Colonic mucosa (tissue), 4 donors: ENCODE measurements around the gene SRSF8. TPM values are rescaled to one million over a fixed set of nuclear protein-coding genes. Genes with fewer than 3 reads are reported as not detected.
A peak's percentile ranks its signal among the peaks of the same experiment; 100 is the strongest.
"Not testable (repeated sequence)": the region's sequence is repeated elsewhere in the genome, so short reads cannot be mapped to it uniquely, and the experiment has no call there.

Source experiments
- DNase-seq: peaks from one replicate; pipeline ENCODE4 v3.0.0-alpha.2; 2020
- H3K27ac ChIP-seq: fragments of 200-600 bp; one replicate; pipeline ENCODE4 v1.8.0; 2021
- H3K27me3 ChIP-seq: fragments of 200-600 bp; one replicate; pipeline ENCODE4 v1.8.0; 2021
- H3K36me3 ChIP-seq: fragments of 200-600 bp; one replicate; pipeline ENCODE4 v1.8.0; 2021
- H3K4me1 ChIP-seq: fragments of 200-600 bp; one replicate; pipeline ENCODE4 v1.8.0; 2021; ENCODE audit warnings: mild to moderate bottlenecking
- H3K4me3 ChIP-seq: fragments of 200-600 bp; one replicate; pipeline ENCODE4 v1.8.0; 2021
- H3K9ac ChIP-seq, 2 donors: one replicate each; pipeline ENCODE4 v1.7.0; 2013; ENCODE audit warnings: control low read depth in 2 of 2, low read depth in 2 of 2, low read length in 2 of 2
- H3K9me3 ChIP-seq: fragments of 200-600 bp; one replicate; pipeline ENCODE4 v1.8.0; 2021
- CTCF ChIP-seq: fragments of 200-600 bp; IDR thresholded peaks from one replicate; pipeline ENCODE4 v1.8.0; 2022; ENCODE audit warnings: antibody characterized with exemption, mild to moderate bottlenecking
- intact Hi-C: fragments of 100-400 bp; cut with DNase I; formaldehyde crosslinking; loops from one replicate; pipeline ENCODE4 v1.14.1; 2022
- total RNA-seq, 2 donors: library from RNA; stranded (reverse); fragmentation: NEBNext Ultra II Directional in 1 of 2; extraction: Animal tissue kit (Norgen Biotek cat#: 25700) in 1 of 2; gene quantifications; one replicate each; pipeline ENCODE4 v1.2.1, GENCODE V29; 2021
- donor health status: healthy.
- donor health status: DM: no; HTN: no; CAD: no.
- donor health status: DM: no; HTN: no; CAD: no.

SRSF8 gene
- total RNA-seq, 2 donors from 2014 or later, result 39.4 to 43.4 TPM

GRCh38 chr11:95103701-95104100 is 37.0 kb downstream of the SRSF8 start:
- intact Hi-C loops, result no loop called here

GRCh38 chr11:95104121-95104830 is 37.6 kb downstream of the SRSF8 start:
- Histone ChIP-seq H3K27ac (no peak overlapping the region), H3K9me3 (no peaks in the 10 kb centered on the region), H3K36me3 (no peaks in the 10 kb centered on the region), H3K27me3 (no peaks in the 10 kb centered on the region), H3K4me1 (no peaks in the 10 kb centered on the region), H3K9ac (no peak overlapping the region), H3K4me3 (no peak overlapping the region)
- no peak for TF ChIP-seq CTCF
- no peak for DNase-seq
- intact Hi-C loops, result no loop called here

More at GRCh38 chr11:95103701-95104100, 37.0 kb downstream of the SRSF8 start:
- Histone ChIP-seq H3K4me1 (no peaks in the 10 kb centered on the region), H3K9ac (no peak overlapping the region), H3K4me3 (no peak overlapping the region), H3K36me3 (no peaks in the 10 kb centered on the region), H3K9me3 (no peaks in the 10 kb centered on the region), H3K27me3 (no peaks in the 10 kb centered on the region), H3K27ac (no peak overlapping the region)
- no peak for DNase-seq
- TF ChIP-seq CTCF, result no peak

- TF ChIP-seq CTCF, result no peak
- Histone ChIP-seq H3K4me3 (no peak overlapping the region), H3K9me3 (no peaks in the 10 kb centered on the region), H3K4me1 (no peaks in the 10 kb centered on the region), H3K36me3 (no peaks in the 10 kb centered on the region), H3K9ac (no peak overlapping the region), H3K27me3 (no peaks in the 10 kb centered on the region), H3K27ac (no peak overlapping the region)
- DNase-seq, result no peak
- intact Hi-C loops, result no loop called here
These were observed 38.1 kb downstream of the SRSF8 start for GRCh38 chr11:95104856-95105255.

GRCh38 chr11:95108159-95108611 is 41.5 kb downstream of the SRSF8 start:
- Histone ChIP-seq H3K27ac (no peak overlapping the region), H3K4me1 (no peaks in the 10 kb centered on the region), H3K36me3 (no peaks in the 10 kb centered on the region), H3K9ac (no peak overlapping the region), H3K9me3 (no peaks in the 10 kb centered on the region), H3K4me3 (no peak overlapping the region), H3K27me3 (no peaks in the 10 kb centered on the region)
- intact Hi-C loops, result no loop called here
- DNase-seq, result peak; percentile 53
- TF ChIP-seq CTCF, result no peak

- Histone ChIP-seq H3K27ac (no peak overlapping the region), H3K4me1 (no peaks in the 10 kb centered on the region)
These were observed 42.2 kb downstream of the SRSF8 start for GRCh38 chr11:95108671-95109551.

GRCh38 chr11:95111471-95111870 is 44.8 kb downstream of the SRSF8 start:
- H3K27me3 ChIP-seq, H3K9ac ChIP-seq, H3K9me3 ChIP-seq, H3K27ac ChIP-seq, H3K4me3 ChIP-seq, intact Hi-C loops, DNase-seq, H3K36me3 ChIP-seq, H3K4me1 ChIP-seq: not testable (repeated sequence)

More at GRCh38 chr11:95108671-95109551, 42.2 kb downstream of the SRSF8 start:
- Histone ChIP-seq H3K27me3 (no peaks in the 10 kb centered on the region), H3K36me3 (no peaks in the 10 kb centered on the region), H3K9me3 (no peaks in the 10 kb centered on the region), H3K4me3 (no peak overlapping the region), H3K9ac (no peak overlapping the region)
- no peak for DNase-seq
- intact Hi-C loops, result no loop called here
- no peak for TF ChIP-seq CTCF
